ENCODE data around the gene OARD1.

- TF ChIP-seq CTCF (IDR thresholded peaks at IDR 0.05; ENCODE audit: insufficient read depth, low read length, poor library complexity, severe bottlenecking) (no peak), EZH2phosphoT487 (conservative IDR thresholded peaks at IDR 0.05; ENCODE audit: low read length) (no peak)
Observed at GRCh38 chr6:41036186-41036585, 36.0 kb downstream of the OARD1 start.

Measured in SU-DHL-6 (cell line).